H1 (cell line): Measurements from ENCODE around the gene RAB3A. TPM values are rescaled to one million over a fixed set of nuclear protein-coding genes. Genes with fewer than 3 reads are reported as not detected.

Source experiments
- CTCF ChIA-PET: fragments of 300-600 bp; sonication (Branson Sonifier 250); formaldehyde crosslinking; loops from one replicate; lab custom pipeline; 2021; ENCODE audit not compliant: partially characterized antibody; lab: Charles Lee
- POLR2A ChIA-PET: fragments of 300-600 bp; sonication (Branson Sonifier 250); formaldehyde crosslinking; loops from one replicate; lab custom pipeline; 2021; ENCODE audit warnings: inconsistent platforms; ENCODE audit not compliant: partially characterized antibody; lab: Charles Lee
- DNase-seq, 2 experiments: peaks; one replicate each; pipeline versions ENCODE4 v3.0.0 to v3.0.0-alpha.2; 2010 to 2022; ENCODE audit warnings: low spot score in 2 of 2, low read depth in 1 of 2, mixed read lengths in 1 of 2
- FAIRE-seq: peaks from 2 replicates; lab custom pipeline; 2011; peaks lifted over from hg19 to GRCh38; lab: Jason Lieb, UNC
- H2AFZ ChIP-seq: 2 replicates; pipeline ENCODE4 v1.8.1; 2012; ENCODE audit warnings: low read length, inconsistent platforms
- H2AK5ac ChIP-seq: 2 replicates; pipeline ENCODE4 v1.6.1; 2013; ENCODE audit warnings: low read depth, low read length
- H2BK120ac ChIP-seq: replicated peaks from 2 replicates; pipeline ENCODE3; 2013; ENCODE audit warnings: low read depth, low read length, inconsistent platforms
- H2BK12ac ChIP-seq: 2 replicates; pipeline ENCODE4 v1.6.1; 2013; ENCODE audit warnings: low read depth, low read length
- H2BK15ac ChIP-seq: 2 replicates; pipeline ENCODE4 v1.6.1; 2013; ENCODE audit warnings: low read length
- H2BK20ac ChIP-seq: 2 replicates; pipeline ENCODE4 v1.6.1; 2013; ENCODE audit warnings: low read length
- H2BK5ac ChIP-seq: 2 replicates; pipeline ENCODE4 v1.6.1; 2013; ENCODE audit warnings: low read depth, low read length
- H3K14ac ChIP-seq: 2 replicates; pipeline ENCODE4 v1.6.1; 2013; ENCODE audit warnings: inconsistent platforms; ENCODE audit not compliant: insufficient read length
- H3K18ac ChIP-seq: 2 replicates; pipeline ENCODE4 v1.6.1; 2013; ENCODE audit warnings: low read length; ENCODE audit errors: extremely low read depth
- H3K23ac ChIP-seq: 2 replicates; pipeline ENCODE4 v1.6.1; 2013; ENCODE audit warnings: inconsistent platforms; ENCODE audit not compliant: insufficient read length
- H3K23me2 ChIP-seq: 2 replicates; pipeline ENCODE4 v1.6.1; 2013; ENCODE audit warnings: low read depth, low read length
- H3K27ac ChIP-seq: 2 replicates; pipeline ENCODE4 v1.6.1; 2011; ENCODE audit warnings: low read depth, low read length, inconsistent platforms
- H3K27me3 ChIP-seq, 4 experiments: replicated peaks in 1 of 4; 1 replicate in 1 of 4; 2 replicates in 3 of 4; pipeline versions ENCODE4 v1.6.1 to v1.8.1; 2011 to 2013; ENCODE audit warnings: low read length in 3 of 4, mild to moderate bottlenecking in 3 of 4, inconsistent platforms in 2 of 4, mixed read lengths in 2 of 4, moderate library complexity in 1 of 4; ENCODE audit not compliant: control insufficient read depth in 3 of 4, insufficient read depth in 3 of 4; ENCODE audit errors: extremely low read depth in 1 of 4
- H3K36me3 ChIP-seq, 4 experiments: 2 replicates each; pipeline versions ENCODE4 v1.6.1 to v1.8.1; 2011 to 2013; ENCODE audit warnings: mild to moderate bottlenecking in 4 of 4, low read length in 3 of 4, moderate library complexity in 2 of 4, control low read depth in 1 of 4, inconsistent platforms in 1 of 4; ENCODE audit not compliant: insufficient read depth in 4 of 4, control insufficient read depth in 2 of 4
- H3K4ac ChIP-seq: replicated peaks from 2 replicates; pipeline ENCODE3; 2013; ENCODE audit warnings: low read length, low read depth, mixed read lengths, inconsistent platforms; ENCODE audit not compliant: insufficient read length
- H3K4me1 ChIP-seq, 4 experiments: replicated peaks in 1 of 4; 1 replicate in 1 of 4; 2 replicates in 3 of 4; pipeline versions ENCODE4 v1.6.1 to v1.8.1; 2011 to 2013; ENCODE audit warnings: low read length in 3 of 4, inconsistent platforms in 2 of 4, mixed read lengths in 1 of 4; ENCODE audit not compliant: insufficient read depth in 4 of 4, control insufficient read depth in 3 of 4
- H3K4me2 ChIP-seq, 2 experiments: 2 replicates each; pipeline versions ENCODE4 v1.6.1 to v1.8.1; 2011 to 2013; ENCODE audit warnings: low read depth in 2 of 2, low read length in 2 of 2, control low read depth in 1 of 2, inconsistent platforms in 1 of 2, mild to moderate bottlenecking in 1 of 2; ENCODE audit not compliant: insufficient read depth in 1 of 2
- H3K4me3 ChIP-seq, 4 experiments: fragments of 200-600, 300-600 bp in 1 of 4; sonication (generic), shearing (Covaris generic), sonication (Bioruptor Twin) in 1 of 4; 2 replicates each; pipeline versions ENCODE4 v1.5.1 to v1.8.1; 2011 to 2016; ENCODE audit warnings: low read length in 4 of 4, low read depth in 3 of 4, control low read depth in 2 of 4, inconsistent platforms in 2 of 4, mild to moderate bottlenecking in 2 of 4, mixed read lengths in 1 of 4, moderate library complexity in 1 of 4; ENCODE audit not compliant: insufficient read depth in 2 of 4; ENCODE audit errors: extremely low read depth in 1 of 4
- H3K56ac ChIP-seq: replicated peaks from 2 replicates; pipeline ENCODE3; 2013; ENCODE audit warnings: low read depth, mild to moderate bottlenecking, mixed read lengths, low read length, inconsistent platforms; ENCODE audit not compliant: insufficient read length
- H3K79me1 ChIP-seq: 2 replicates; pipeline ENCODE4 v1.6.1; 2013; ENCODE audit warnings: low read depth, low read length, control low read depth
- H3K79me2 ChIP-seq, 2 experiments: 2 replicates each; pipeline versions ENCODE4 v1.6.1 to v1.8.1; 2012 to 2013; ENCODE audit warnings: low read length in 2 of 2, mild to moderate bottlenecking in 2 of 2, inconsistent platforms in 1 of 2; ENCODE audit not compliant: insufficient read depth in 2 of 2, control insufficient read depth in 1 of 2
- H3K9ac ChIP-seq, 4 experiments: replicated peaks in 1 of 4; 1 replicate in 1 of 4; 2 replicates in 3 of 4; pipeline versions ENCODE4 v1.6.1 to v1.8.1; 2011 to 2013; ENCODE audit warnings: low read depth in 3 of 4, low read length in 3 of 4, control low read depth in 2 of 4, mild to moderate bottlenecking in 2 of 4, moderate library complexity in 2 of 4, inconsistent platforms in 1 of 4; ENCODE audit errors: extremely low read depth in 1 of 4
- H3K9me3 ChIP-seq, 2 experiments: 2 replicates each; pipeline versions ENCODE4 v1.6.1 to v1.8.1; 2012 to 2013; ENCODE audit warnings: mild to moderate bottlenecking in 2 of 2, moderate library complexity in 2 of 2, control low read depth in 1 of 2, inconsistent platforms in 1 of 2, low read depth in 1 of 2, low read length in 1 of 2, mixed read lengths in 1 of 2; ENCODE audit not compliant: insufficient read depth in 2 of 2
- H4K20me1 ChIP-seq, 2 experiments: replicated peaks in 1 of 2; 2 replicates each; pipeline versions ENCODE3 to v1.8.1; 2011 to 2013; ENCODE audit warnings: inconsistent platforms in 2 of 2, low read length in 2 of 2, mild to moderate bottlenecking in 1 of 2; ENCODE audit not compliant: insufficient read depth in 2 of 2, control insufficient read depth in 1 of 2
- H4K5ac ChIP-seq: 2 replicates; pipeline ENCODE4 v1.6.1; 2013; ENCODE audit warnings: low read length, low read depth, mixed read lengths, inconsistent platforms; ENCODE audit not compliant: insufficient read length
- H4K8ac ChIP-seq: 2 replicates; pipeline ENCODE4 v1.8.0; 2013; ENCODE audit warnings: mild to moderate bottlenecking, moderate library complexity, low read length, inconsistent platforms; ENCODE audit not compliant: insufficient read depth; ENCODE audit errors: extremely low read depth
- H4K91ac ChIP-seq: replicated peaks from 2 replicates; pipeline ENCODE3; 2013; ENCODE audit warnings: low read length, mixed read lengths, inconsistent platforms; ENCODE audit not compliant: insufficient read length
- ATF3 ChIP-seq: IDR thresholded peaks from 2 replicates; pipeline ENCODE4 v1.6.1; 2011; ENCODE audit warnings: low read depth, mild to moderate bottlenecking, low read length; ENCODE audit not compliant: insufficient read depth
- BRCA1 ChIP-seq: IDR thresholded peaks from 2 replicates; pipeline ENCODE4 v1.6.1; 2012; ENCODE audit warnings: low read depth, low read length, improper control_type of control experiment
- CEBPB ChIP-seq: IDR thresholded peaks from 2 replicates; pipeline ENCODE4 v1.6.1; 2012; ENCODE audit warnings: low read depth, low read length
- CREB1 ChIP-seq: IDR thresholded peaks from 2 replicates; pipeline ENCODE4 v1.6.1; 2012; ENCODE audit warnings: inconsistent platforms
- KDM5A ChIP-seq: fragments of 200-600 bp; IDR thresholded peaks from 2 replicates; pipeline ENCODE4 v1.7.1; 2012; ENCODE audit warnings: mild to moderate bottlenecking, low read length, inconsistent platforms, mixed read lengths
- SP4 ChIP-seq: IDR thresholded peaks from 2 replicates; pipeline ENCODE4 v1.6.1; 2012; ENCODE audit warnings: low read length, inconsistent platforms
- USF2 ChIP-seq: IDR thresholded peaks from 2 replicates; pipeline ENCODE4 v1.6.1; 2011; ENCODE audit warnings: low read length, improper control_type of control experiment
- YY1 ChIP-seq: IDR thresholded peaks from 2 replicates; pipeline ENCODE4 v1.6.1; 2011; ENCODE audit warnings: low read depth, mild to moderate bottlenecking, low read length
- WGBS, 2 experiments: shearing (Covaris generic) in 1 of 2; methylation state at CpG; one replicate each; pipeline versions ENCODE4 v1.1.6 to v1.1.7; 2013 to 2015; ENCODE audit warnings: low lambda C conversion rate in 2 of 2, mixed read lengths in 2 of 2, inconsistent platforms in 1 of 2, low coverage in 1 of 2, missing lambda C conversion rate in 1 of 2; ENCODE audit not compliant: insufficient replicate concordance in 2 of 2, insufficient coverage in 1 of 2, insufficient read length in 1 of 2; ENCODE audit errors: extremely low coverage in 1 of 2, missing lambda C conversion rate in 1 of 2; 5-methylcytosine and 5-hydroxymethylcytosine counted together
- polyA plus RNA-seq, 7 experiments: library from polyadenylated mRNA; depleted of rRNA in 3 of 7; stranded (reverse) in 5 of 7; unstranded in 2 of 7; fragments of >200 nt in 5 of 7; fragments of 200-250 nt in 2 of 7; gene quantifications; 1 replicate in 5 of 7; 2 replicates in 1 of 7; 4 replicates in 1 of 7; pipeline versions ENCODE4 v1.2.1 to v1.2.3, GENCODE V29; 2011 to 2013; ENCODE audit warnings: missing spikeins in 2 of 7, mixed read lengths in 2 of 7
- total RNA-seq: library from RNA; stranded (reverse); fragmentation: NEBNext Ultra II Directional; extraction: Animal tissue kit (Norgen Biotek cat#: 25700); gene quantifications from 2 replicates; pipeline ENCODE4 v1.2.1, GENCODE V29; 2021

RAB3A gene
- total and polyA plus RNA-seq, 2 of the 8 experiments (the other 6 are each of a cell fraction or from before 2014, with no cell fraction given) = 13.6 to 14.2 TPM

- H3K9ac ChIP-seq = no peak overlapping the region
- ChIA-PET POLR2A (interaction anchor here (0.7 to 1.6 kb wide), 4 partner anchors 9 to 79 kb away, joined by 3 to 7 read pairs (median 4); partner anchors contain the start of gene JUND), CTCF (interaction anchor here (0.6 to 11.5 kb wide), 4 partner anchors 11 to 115 kb away, joined by 4 to 305 read pairs (median 11); a partner anchor contains a TSS)
- H2BK5ac ChIP-seq = no peak overlapping the region
- H3K14ac ChIP-seq = no peak overlapping the region
- no peak overlapping the region for H2BK120ac ChIP-seq
- no peaks in the 10 kb centered on the region; a peak in 1 of 7 replicates for H3K27me3 ChIP-seq
- peaks cover 0 to 11% (median 7%) of the 10 kb centered on the region in 4 experiments; a peak in 5 of 7 replicates for H3K4me1 ChIP-seq
- no peak for FAIRE-seq
- H4K91ac ChIP-seq = no peak overlapping the region
- H3K4me2 ChIP-seq = no peak overlapping the region; a peak in 1 of 4 replicates
- H3K56ac ChIP-seq = no peak overlapping the region
- H3K23ac ChIP-seq = no peak overlapping the region
- H3K79me1 ChIP-seq = peaks cover 5% of the 10 kb centered on the region
- H2AK5ac ChIP-seq = no peak overlapping the region
- no peak overlapping the region for H3K4ac ChIP-seq
- WGBS, 2 experiments = 91% methylated on average over 19 of the region's 24 CpGs; no CpG with 5 or more reads in 1 of the 2 experiments
- H2BK15ac ChIP-seq = no peak overlapping the region
- H3K9me3 ChIP-seq = no peaks in the 10 kb centered on the region
- TF ChIP-seq YY1 (no peak), CEBPB (no peak), ATF3 (no peak), SP4 (no peak), KDM5A (no peak), BRCA1 (no peak), CREB1 (no peak), USF2 (no peak)
- no peak overlapping the region for H4K5ac ChIP-seq
- H4K8ac ChIP-seq = no peak overlapping the region
- H3K18ac ChIP-seq = no peak overlapping the region
- no peak overlapping the region for H2AFZ ChIP-seq
- H4K20me1 ChIP-seq = peaks cover 1 to 16% of the 10 kb centered on the region in 2 experiments
- 0 out of 4 replicates have a peak, but pooled peaks cover 0 to 4% of the 10 kb centered on the region in 2 experiments for H3K79me2 ChIP-seq
- H3K27ac ChIP-seq = no peak overlapping the region
- peaks cover 12% of the 10 kb centered on the region for H3K23me2 ChIP-seq
- H2BK12ac ChIP-seq = no peak overlapping the region
- H2BK20ac ChIP-seq = no peak overlapping the region
- peaks cover 6 to 9% (median 8%) of the 10 kb centered on the region in 4 experiments; a peak in 7 of 8 replicates for H3K36me3 ChIP-seq
- peak overlapping the region in 1 of 4 experiments; percentile 73; a peak in 1 of 8 replicates for H3K4me3 ChIP-seq
- no peak for DNase-seq
Measured at GRCh38 chr19:18202397-18202777, 1.5 kb downstream of the RAB3A start.
